HG02852 (cell line): ENCODE results near the gene XPA.
A peak's percentile ranks its signal among the peaks of the same experiment; 100 is the strongest.
"Not testable (repeated sequence)": the region's sequence is repeated elsewhere in the genome, so short reads cannot be mapped to it uniquely, and the experiment has no call there.

Source experiments
- ATAC-seq: cut with Tn5 transposase; IDR thresholded peaks from one replicate; pipeline ENCODE4 v1.9.1; 2021; ENCODE audit warnings: mild to moderate bottlenecking, moderate library complexity; ENCODE audit not compliant: unreplicated experiment

Gene XPA

DNA sequence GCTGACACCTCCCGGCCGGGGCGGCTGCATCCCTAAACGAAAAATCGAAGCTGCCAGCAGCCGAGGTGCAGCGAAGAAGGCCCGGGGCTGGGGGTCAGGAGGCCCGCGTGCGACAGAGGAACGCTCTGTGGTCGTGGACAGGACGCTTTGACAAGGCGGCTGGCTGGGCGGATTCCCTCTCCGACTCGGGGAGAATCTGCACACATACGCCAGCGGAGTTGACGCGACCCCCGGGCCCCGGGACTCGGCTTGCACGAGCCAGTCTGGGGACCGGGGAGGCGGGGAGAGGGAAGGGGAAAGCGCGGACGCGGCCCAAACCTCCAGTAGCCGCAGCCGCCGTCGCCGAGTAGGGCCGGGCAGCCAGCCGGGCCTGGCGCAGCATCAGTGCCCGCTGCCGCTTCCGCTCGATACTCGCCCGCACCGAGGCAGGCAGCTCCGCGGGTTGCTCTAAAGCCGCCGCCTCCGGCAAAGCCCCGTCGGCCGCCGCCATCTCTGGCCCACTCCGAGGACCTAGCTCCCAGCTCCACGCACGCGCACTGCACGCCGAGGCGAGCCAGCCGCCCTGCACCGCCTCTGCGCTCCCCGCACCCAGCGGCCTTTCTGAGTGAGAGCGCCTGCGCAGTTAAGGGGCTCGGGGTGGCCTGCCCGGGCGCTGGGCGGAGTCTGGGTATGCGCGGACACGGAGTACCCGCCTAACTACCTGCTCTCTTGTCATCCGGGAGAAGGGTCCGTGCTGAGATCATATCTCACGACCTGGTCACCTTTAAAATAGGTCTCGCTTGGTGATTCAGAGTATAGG, at the start of gene XPA:
Gene XPA, minus strand, starts transcription at position 538 of the 799 bp plus-strand sequence. Its CDS starts 48 bp downstream, at position 490.
- ATAC-seq = peak; percentile 92

DNA sequence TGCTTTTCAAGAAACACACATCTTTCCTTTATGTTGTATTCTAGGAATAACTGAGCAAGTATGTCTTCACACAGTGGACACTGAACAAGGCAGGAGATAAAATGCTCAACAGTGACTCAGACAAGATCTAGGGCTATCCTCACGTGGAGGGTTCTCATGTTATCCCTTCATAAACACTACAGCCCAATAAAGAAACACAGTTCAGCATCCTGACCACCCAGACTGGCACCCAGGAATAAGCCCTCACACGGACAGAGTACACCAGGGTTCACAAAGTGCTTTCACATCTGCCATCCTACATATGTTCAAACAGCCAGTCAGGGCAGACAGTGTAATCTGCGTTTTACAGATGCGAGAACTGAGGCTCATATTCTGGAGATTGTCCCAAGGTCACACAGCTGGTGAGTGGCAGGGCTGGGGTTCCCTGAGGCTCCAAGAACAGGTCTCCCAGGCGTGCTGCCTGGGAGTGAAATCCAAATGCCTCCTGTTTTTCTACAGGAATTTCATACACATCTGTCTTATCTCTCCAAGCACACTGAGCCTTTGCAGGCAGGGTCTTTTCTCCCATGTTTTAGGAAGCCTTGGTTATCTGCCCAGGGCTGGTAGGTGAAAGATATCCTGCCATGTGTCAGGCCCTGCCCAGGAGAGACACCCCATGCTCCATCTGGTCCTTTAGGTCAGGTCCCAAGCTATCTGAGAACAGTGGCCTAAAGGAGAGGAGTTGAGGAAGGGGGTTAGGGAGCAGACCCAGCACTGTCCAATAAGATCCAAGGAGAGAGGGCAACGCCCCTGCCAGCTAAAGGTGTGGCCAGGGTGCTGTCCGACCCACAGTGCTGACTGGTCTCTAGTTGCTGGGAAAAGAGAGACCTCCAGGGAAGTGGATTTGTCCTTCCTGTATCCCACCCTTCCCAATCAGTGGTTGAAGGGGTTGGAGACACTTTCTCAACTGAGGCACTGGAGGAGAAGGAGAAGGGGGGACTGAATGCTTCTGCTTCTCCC, 47.9 kb upstream of the XPA start:
- ATAC-seq = no peak

DNA sequence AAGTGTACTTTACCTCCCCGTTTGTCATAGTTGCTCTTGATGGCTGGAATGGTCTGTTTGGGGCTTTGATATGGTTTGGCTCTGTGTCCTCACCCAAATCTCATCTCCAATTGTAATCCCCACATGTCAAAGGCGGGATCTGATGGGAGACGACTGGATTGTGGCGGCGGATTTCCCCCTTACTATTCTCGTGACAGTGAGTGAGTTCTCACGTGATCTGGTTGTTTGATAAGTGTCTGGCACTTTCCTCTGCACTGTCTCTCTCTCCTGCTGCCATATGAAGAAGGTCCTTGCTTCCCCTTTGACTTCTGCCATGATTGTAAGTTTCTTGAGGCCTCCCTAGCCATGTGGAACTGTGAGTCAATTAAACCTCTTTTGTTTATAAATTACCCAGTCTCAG, 46.9 kb upstream of the XPA start:
- ATAC-seq = not testable (repeated sequence)

DNA sequence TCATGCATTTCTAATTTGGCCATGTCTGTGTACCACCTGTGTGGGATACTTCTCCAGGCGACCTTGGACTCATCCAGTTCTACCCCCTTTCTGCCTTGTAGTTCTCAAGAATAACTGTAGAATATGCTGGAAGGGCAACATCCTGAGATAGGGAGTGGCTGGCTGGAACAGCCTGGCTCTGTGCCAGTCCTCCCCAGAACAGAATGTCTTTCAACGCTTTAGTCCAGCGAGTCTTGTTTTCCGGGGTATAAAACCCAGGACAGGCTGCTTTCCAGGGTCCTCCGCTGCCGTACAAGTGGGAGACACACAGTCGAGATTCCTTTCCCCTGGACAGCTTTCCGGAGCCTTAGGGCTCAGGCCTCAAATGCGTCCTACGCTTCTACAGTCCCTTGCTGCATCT, 45.4 kb upstream of the XPA start:
- ATAC-seq = no peak

DNA sequence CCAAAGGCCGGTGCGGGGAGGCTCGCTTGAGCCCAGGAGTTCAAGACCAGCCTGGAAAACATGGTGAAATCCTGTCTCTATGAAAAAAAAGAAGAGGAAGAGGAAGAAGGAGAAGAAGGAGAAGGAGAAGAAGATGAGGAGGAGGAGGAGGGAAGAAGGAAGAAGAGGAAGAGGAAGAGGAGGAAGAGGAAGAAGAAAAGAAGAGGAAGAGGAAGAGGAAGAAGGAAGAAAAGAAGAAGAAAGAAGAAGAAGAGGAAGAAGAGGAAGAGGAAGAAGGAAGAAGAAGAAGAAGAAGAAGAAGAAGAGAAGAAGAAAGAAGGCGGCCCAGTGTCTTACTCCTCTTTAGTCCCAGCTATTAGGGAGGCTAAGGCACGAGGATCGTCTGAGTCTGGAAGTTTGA, 44.8 kb upstream of the XPA start:
- ATAC-seq = no peak

DNA sequence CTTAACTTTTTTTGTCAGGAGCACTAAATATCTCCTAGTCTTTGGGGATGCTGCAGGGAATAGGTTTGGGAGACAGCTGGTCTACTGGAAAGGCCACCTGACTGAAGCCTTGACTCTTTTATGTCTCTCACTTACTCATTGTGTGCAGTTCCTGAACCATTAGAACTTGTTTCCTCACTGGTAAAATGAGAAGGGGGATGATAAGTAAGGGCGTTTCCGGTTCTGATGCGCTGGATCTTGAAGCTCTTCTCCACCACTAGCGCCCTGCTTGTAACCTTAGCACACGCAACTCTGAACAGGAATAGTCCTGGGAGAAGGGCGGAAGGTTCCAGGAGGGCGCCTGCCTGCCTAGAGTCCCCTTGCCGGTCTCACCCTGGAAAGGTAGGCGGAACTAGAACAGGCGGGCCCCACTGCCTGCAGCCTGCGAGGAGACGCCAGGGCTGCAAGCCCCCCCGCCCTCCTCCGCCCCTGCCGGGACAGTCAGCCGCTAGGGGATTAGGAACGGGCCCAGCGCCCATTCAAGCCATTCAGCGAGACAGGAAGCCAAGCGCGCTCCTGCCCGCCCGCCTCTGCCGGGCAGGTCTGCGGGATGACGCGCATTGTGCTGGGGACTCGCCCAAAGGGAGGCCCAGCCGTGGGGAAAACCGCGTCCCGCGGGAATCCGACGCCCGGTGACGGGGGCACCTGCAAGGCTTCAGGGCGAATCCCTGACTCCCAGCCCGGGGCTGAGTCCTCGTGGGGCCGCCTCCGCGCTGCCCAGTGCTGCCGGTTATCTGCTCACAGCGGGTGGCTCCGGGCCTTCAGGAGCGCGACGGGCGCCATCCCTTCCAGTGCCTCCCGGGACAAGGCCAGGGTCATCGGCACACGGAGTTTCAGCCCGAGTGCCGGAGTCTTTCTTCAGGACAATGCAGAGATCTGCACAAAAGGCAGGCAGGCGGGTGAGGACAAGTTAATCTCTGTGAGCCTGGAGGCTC, 44.0 kb upstream of the XPA start:
- ATAC-seq = no peak

DNA sequence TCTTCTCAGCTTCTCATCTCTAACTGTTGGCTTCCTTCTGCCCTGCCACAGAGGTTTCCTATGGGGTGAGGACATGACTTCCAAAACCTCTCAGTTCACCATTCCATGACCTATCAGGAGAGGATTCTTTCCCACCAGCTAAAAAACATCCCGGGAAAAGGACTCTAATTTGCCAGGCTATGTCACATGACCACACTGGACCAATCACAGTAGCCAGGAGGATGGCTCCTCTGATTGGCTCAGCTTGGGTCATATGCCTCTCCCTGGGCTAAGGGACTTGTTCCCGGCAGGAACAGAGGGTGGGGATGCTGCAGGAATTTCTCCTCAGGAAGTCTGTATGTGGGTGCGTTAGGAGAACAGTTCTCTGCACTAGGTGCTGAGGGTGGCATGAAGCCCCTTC, 40.3 kb upstream of the XPA start:
- ATAC-seq = no peak

DNA sequence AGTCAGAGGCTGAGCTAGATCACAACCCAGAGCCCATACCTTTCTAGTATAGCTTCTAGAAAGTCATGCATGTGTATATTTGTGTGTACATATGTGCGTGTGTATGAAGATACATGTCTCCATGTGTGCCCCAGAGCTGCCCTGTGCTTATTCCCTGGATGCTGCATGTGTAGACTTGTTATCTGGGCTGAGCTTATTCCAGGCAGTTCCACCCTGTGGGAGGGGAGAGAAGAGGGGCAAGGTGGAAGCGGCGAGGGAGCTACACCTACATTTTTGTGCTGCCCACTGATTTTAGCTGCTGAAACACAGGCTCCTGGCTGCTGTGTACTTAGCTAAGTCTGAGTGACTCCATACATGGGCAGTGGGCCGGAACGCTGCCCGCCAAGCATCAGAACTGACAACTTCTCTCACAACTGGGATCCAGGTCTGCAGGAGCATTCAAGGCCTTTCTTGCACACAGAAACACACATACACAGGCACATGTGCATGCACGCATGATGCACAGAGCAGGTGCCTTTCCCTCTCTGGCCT, 38.0 kb upstream of the XPA start:
- no peak for ATAC-seq

DNA sequence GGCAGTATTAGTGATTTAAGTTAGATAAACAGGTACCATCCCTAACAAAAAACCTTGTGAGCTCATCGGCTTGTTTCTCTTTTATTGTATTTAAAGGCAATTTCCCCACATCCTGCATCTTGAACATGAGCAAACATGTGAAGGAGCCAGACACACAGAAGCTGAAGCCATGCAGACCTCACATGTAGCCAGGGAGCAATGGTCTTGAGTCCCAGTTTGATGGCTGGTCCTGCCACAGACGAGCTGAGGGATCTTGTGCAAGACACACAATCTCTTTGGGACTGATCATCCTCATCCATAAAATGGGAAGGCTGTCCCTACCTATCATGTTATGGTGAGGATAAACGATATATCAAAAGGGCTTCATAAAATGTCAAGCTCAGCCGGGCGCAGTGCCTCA, 29.6 kb upstream of the XPA start:
- ATAC-seq = no peak

DNA sequence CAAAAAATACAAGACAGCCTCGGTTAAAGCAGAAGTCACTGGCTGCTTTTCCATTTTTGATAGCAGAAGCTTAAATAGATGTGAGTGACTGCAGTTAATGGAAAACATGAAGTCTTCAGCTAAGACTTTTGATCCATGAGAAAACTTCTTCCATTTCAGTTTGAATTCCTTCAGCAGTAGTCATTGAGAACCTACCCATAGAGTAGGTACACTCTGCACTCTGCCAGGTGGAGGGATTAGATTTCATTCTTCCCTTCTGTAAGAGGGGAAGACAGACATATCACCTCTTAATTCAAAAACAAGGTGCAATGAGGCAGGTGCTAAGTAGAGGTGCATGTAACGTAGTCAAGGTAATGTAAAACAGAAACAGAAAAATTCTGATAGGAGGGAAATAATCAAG, 26.7 kb upstream of the XPA start:
- ATAC-seq = no peak

DNA sequence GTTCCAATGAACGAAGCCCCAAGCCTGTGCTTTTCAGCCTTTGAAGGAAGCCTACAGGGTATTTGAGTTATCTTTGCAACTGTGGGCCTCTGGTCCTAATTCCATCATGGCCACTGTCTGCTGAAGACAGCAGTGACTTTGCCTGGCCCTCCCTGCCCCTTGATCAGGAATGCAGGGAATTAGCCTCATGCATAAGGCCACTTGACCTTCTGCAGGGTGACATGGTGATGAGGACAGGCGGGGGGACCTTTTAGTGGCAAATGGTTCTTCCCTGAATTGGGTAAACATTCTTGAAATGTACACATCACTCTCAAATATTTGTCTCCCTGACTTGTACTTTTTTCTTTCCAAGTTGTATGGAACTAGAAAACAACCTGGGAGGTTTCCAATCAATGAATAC, 25.2 kb upstream of the XPA start:
- ATAC-seq = no peak

DNA sequence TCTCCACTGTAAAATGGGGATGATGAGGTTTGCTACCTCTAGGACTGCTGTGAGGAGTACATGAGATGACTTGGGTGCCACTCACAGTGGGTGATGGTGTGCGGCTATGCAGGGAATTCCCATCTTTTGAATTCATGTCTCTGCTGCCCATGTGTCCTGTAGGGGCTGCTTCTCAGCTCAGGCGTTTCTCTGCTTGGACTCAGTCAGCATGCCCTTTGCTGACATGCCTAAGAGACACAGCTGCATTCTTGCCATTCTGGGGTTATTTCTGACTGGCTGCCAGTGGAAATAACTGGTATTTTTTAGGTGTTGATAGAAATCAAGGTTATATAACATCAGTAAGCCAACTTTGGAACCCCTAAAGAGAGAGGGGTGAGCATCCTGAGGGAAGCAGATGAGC, 24.3 kb upstream of the XPA start:
- ATAC-seq = no peak

DNA sequence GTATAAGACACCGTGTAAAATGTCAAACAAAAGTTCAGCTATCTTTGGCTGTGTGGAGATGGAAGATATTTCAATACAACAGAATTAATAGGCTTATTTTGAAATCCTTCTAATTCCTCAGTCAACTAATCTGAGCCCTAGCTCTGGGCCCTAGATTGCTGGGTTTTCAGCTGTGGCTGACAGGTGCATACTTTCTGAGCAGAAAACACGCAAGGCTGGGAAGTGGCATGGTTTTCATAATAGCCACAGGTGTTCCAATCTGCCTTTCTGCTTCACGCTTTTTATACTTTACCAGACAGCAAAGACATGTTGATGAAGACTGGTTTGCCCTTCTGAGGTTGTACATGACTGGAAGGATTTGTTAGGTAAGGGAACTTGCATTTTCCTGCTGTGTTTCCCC, 20.7 kb upstream of the XPA start:
- no peak for ATAC-seq

DNA sequence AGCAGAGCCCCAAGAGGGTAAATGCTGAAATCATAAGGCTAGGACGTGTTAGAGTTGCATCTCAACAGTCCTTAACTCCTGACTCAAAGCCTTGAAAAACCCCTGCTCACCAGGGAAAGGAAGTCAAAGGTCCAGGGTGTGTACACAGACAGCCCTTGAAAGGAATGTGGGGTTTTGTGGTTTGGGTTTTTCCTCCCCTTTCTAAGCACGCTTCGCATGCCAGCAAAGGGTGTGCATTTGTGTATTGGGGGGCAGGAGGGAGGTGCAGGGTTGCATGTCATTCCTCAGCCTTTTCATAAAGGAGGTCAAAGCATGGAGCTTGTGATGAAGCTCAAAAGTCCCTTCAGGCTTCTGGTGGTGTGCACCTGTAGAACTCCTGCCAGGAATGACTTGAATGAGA, 17.3 kb upstream of the XPA start:
- ATAC-seq = no peak

DNA sequence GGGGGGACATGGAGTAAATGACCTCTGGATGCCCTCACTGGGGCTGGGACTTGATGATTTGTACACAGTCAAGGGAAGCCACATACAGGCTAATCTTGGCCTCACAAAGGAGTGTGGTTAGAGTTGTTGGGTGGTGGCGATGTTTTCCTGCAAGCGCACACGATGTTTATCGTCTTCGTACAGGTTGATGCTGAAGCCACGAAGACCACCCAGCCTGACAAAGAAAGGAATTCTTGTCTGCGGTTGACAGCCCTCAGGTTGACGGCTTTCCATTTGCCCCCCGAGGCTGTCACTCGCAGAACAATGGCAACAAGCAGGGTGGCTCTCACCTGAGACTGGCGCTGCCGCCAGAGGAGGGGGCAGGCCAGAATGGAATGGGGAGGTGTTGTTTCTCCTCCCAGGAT, 14.1 kb upstream of the XPA start:
- ATAC-seq = no peak

DNA sequence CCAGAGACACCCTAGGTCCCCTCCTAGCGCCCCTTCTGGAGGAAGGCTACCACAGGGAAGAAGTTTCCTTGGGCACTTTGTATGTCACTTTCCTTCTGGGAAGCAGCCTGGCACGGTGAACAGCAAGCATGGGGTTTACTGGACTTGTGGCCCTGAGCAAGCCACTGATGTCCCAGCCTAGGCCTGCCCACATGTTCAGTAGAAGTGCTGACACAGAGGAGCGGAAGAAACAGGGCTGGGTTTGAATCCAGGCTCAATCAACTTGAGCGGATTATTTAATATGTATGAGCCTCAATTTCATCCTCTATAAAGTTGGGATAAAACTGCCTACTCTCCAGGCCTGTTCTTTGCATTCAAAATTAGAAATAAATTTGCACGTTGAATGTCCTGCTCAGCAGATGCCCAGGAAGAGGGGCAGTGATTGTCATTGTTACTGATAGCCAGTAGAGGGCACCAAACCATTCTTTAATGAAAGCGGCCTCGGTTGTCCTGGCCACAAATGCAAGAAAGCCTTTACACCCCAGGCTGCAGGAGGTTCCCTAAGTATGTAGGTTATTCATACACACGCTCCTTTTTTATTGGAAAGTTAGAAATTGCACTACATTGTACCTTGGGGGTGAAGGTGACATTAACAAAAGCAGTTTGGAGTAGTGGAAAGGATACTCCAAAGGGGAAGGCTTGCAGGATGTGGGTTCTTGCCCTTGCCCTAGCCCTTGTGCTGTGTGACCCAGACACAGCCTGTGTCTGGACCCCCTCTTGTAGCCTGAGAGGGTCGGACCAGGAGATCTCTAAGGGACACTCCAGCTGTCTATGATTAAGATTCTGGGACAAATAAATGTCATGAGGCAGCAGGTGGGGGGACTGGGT, 13.4 kb upstream of the XPA start:
- ATAC-seq = no peak

DNA sequence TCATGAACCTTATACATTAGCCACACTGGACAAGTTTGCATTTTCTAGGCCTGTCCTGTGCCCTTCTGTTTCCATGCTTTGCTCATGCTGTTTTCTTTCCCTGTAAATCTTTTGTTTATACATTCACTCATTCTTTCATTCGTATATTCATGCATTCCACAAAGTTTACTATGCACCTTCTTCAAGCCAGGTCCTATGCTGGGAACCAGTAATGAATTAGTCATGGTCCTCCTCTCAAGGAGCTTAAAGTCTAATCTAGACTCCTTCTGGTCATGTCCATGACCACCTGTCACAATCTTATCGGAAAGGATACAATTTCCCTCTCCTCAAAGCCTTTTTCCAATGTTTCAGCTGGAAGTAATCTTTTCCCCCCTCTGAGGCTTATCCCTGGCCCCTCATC, 9.1 kb upstream of the XPA start:
- ATAC-seq = no peak

DNA sequence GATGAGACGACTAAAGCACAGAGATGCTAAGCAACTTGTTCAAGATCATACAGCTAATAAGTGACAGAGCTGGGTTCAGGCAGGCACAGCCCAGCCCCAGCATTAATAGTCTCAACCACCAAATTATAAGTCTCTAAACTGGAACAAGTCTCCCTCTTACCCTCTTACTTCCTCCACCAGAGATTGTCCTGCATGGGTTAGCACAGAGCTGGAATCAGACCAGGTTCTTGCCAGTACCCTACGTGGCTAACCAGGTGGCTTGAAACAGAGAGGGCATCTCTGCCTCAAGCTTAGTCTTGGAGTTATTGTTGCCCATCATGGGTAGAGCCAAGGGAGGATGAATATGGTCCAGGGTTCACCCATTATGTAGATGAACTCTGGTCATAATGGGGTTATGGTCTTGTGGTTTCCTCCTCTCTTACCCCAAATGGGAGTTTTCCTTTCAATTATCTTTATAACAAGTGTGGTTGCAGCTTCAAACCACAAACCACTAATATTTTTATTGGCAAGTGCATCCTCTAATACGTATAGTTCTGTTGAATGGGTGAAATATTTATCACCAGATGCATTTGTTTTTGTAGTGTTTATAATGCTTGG, 8.3 kb upstream of the XPA start:
- no peak for ATAC-seq

DNA sequence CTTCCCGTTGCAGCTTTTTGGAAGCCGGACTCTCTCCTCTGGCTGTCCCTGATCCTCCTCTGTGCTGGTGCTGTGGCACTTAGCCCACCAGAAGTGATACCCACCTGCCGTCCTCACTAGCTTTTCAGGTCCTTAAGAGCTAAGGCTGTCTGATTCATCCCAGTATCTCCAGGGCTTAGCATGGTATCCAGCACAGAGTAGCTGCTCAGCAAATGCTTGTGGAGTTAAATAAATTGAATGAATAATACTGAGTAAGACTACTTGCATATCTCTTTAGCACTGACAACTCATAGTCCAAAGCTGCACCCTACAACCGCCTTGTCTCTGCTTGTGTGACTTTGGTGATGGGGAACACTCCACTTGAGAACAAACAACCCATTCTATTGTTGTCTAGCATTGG, 7.7 kb upstream of the XPA start:
- no peak for ATAC-seq
